ENCODE results near the gene MRTFB.

- TF ChIP-seq POLR2A (IDR thresholded peaks at IDR 0.05; ENCODE audit: low read length) (no peak), GATA1 (IDR thresholded peaks at IDR 0.05; ENCODE audit: low read depth, low read length) (no peak)
These were observed 115.7 kb downstream of the MRTFB start for GRCh38 chr16:14186795-14187221.

Measured in erythroblast (primary cell).